Neural progenitor cell (in vitro differentiated cells): Measurements from ENCODE around the gene FAM83B. TPM values are rescaled to one million over a fixed set of nuclear protein-coding genes. Genes with fewer than 3 reads are reported as not detected.
"Not testable (repeated sequence)": the region's sequence is repeated elsewhere in the genome, so short reads cannot be mapped to it uniquely, and the experiment has no call there.

Source experiments
- DNase-seq: peaks from one replicate; pipeline ENCODE4 v3.0.0-alpha.2; 2016; ENCODE audit warnings: low spot score
- H2AFZ ChIP-seq: fragments of 200-600 bp; sonication (generic); replicated peaks from 2 replicates; pipeline ENCODE4 v1.6.1; 2016; ENCODE audit warnings: antibody characterized with exemption
- H3F3A ChIP-seq: fragments of 200-600 bp; sonication (generic); 2 replicates; pipeline ENCODE4 v1.6.1; 2016; ENCODE audit warnings: antibody characterized with exemption, low read depth
- H3K27ac ChIP-seq: fragments of 200-600 bp; sonication (generic); 2 replicates; pipeline ENCODE4 v1.5.1; 2016; ENCODE audit warnings: mild to moderate bottlenecking
- H3K27me3 ChIP-seq: fragments of 200-600 bp; sonication (generic); 2 replicates; pipeline ENCODE4 v1.6.1; 2016; ENCODE audit warnings: mild to moderate bottlenecking, moderate library complexity
- H3K36me3 ChIP-seq: fragments of 200-600 bp; sonication (generic); 2 replicates; pipeline ENCODE4 v1.5.1; 2016
- H3K4me1 ChIP-seq: fragments of 200-600 bp; sonication (generic); 2 replicates; pipeline ENCODE4 v1.6.1; 2016; ENCODE audit warnings: mixed run types
- H3K4me2 ChIP-seq: fragments of 200-600 bp; sonication (generic); 2 replicates; pipeline ENCODE4 v1.6.1; 2016
- H3K4me3 ChIP-seq: fragments of 200-600 bp; sonication (generic); 2 replicates; pipeline ENCODE4 v1.5.1; 2016
- H3K79me2 ChIP-seq: fragments of 200-600 bp; sonication (generic); 2 replicates; pipeline ENCODE4 v1.6.1; 2016; ENCODE audit warnings: low read depth
- H3K9ac ChIP-seq: fragments of 200-600 bp; sonication (generic); 2 replicates; pipeline ENCODE4 v1.6.1; 2016
- H3K9me3 ChIP-seq: fragments of 200-600 bp; sonication (generic); 2 replicates; pipeline ENCODE4 v1.5.1; 2016; ENCODE audit warnings: low read depth
- H4K20me1 ChIP-seq: fragments of 200-600 bp; sonication (generic); 2 replicates; pipeline ENCODE4 v1.6.1; 2016; ENCODE audit warnings: low read depth
- H3K27ac Mint-ChIP-seq: 3 replicates; pipeline ENCODE4 v1.8.0; 2021; ENCODE audit warnings: mixed read lengths
- H3K27me3 Mint-ChIP-seq: 2 replicates; pipeline ENCODE4 v1.8.0; 2022; ENCODE audit warnings: low read depth, mild to moderate bottlenecking, inconsistent platforms, moderate library complexity, mixed read lengths; ENCODE audit not compliant: insufficient read depth
- H3K36me3 Mint-ChIP-seq: 3 replicates; pipeline ENCODE4 v1.8.0; 2021; ENCODE audit warnings: mixed read lengths
- H3K4me1 Mint-ChIP-seq: 3 replicates; pipeline ENCODE4 v1.8.0; 2021; ENCODE audit warnings: mixed read lengths
- H3K4me3 Mint-ChIP-seq: 3 replicates; pipeline ENCODE4 v1.8.0; 2021; ENCODE audit warnings: mild to moderate bottlenecking, moderate library complexity, mixed read lengths
- H3K9me3 Mint-ChIP-seq: 3 replicates; pipeline ENCODE4 v1.8.0; 2020; ENCODE audit warnings: mixed read lengths
- EZH2 ChIP-seq: fragments of 200-600 bp; sonication (generic); IDR thresholded peaks from 2 replicates; pipeline ENCODE4 v1.6.1; 2017; ENCODE audit warnings: antibody characterized with exemption, mild to moderate bottlenecking, moderate library complexity
- EZH2phosphoT487 ChIP-seq: fragments of 200-600 bp; sonication (generic); IDR thresholded peaks from 2 replicates; pipeline ENCODE4 v1.6.1; 2017; ENCODE audit warnings: antibody characterized with exemption
- total RNA-seq: library from RNA; depleted of rRNA; stranded (reverse); fragments of >200 nt; gene quantifications from 2 replicates; pipeline ENCODE4 v1.2.3, GENCODE V29; 2015; ENCODE audit warnings: low replicate concordance
- TF ChIP-seq, protein P1 (sequence below): fragments of 200-600 bp; sonication (generic); IDR thresholded peaks from 2 replicates; pipeline ENCODE4 v1.5.1; 2017; ENCODE audit warnings: antibody characterized with exemption, mild to moderate bottlenecking

FAM83B gene
- total RNA-seq, 1 donor from 2014 or later = 5.3 TPM

- no peak for DNase-seq
- H3K27me3 Mint-ChIP-seq = no peaks in the 10 kb centered on the region
- no peaks in the 10 kb centered on the region for H3K4me1 Mint-ChIP-seq
- no peaks in the 10 kb centered on the region for H3K36me3 Mint-ChIP-seq
- no peak for TF ChIP-seq EZH2phosphoT487
- TF ChIP-seq EZH2 = no peak
- TF ChIP-seq, protein P1, sequence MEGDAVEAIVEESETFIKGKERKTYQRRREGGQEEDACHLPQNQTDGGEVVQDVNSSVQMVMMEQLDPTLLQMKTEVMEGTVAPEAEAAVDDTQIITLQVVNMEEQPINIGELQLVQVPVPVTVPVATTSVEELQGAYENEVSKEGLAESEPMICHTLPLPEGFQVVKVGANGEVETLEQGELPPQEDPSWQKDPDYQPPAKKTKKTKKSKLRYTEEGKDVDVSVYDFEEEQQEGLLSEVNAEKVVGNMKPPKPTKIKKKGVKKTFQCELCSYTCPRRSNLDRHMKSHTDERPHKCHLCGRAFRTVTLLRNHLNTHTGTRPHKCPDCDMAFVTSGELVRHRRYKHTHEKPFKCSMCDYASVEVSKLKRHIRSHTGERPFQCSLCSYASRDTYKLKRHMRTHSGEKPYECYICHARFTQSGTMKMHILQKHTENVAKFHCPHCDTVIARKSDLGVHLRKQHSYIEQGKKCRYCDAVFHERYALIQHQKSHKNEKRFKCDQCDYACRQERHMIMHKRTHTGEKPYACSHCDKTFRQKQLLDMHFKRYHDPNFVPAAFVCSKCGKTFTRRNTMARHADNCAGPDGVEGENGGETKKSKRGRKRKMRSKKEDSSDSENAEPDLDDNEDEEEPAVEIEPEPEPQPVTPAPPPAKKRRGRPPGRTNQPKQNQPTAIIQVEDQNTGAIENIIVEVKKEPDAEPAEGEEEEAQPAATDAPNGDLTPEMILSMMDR = no peak
- H3K4me1 ChIP-seq = no peaks in the 10 kb centered on the region
- no peak overlapping the region for H3K4me2 ChIP-seq
- peaks cover 3% of the 10 kb centered on the region for H3K9me3 Mint-ChIP-seq
- H3K9ac ChIP-seq = no peak overlapping the region
- no peaks in the 10 kb centered on the region for H3K79me2 ChIP-seq
- no peak overlapping the region for H3K27ac Mint-ChIP-seq
- H3K27me3 ChIP-seq = no peaks in the 10 kb centered on the region
- H4K20me1 ChIP-seq = no peaks in the 10 kb centered on the region
- H3K4me3 Mint-ChIP-seq = no peak overlapping the region
- H3K9me3 ChIP-seq = no peaks in the 10 kb centered on the region
- no peaks in the 10 kb centered on the region for H3K36me3 ChIP-seq
- H3K27ac ChIP-seq = no peak overlapping the region
- H3K4me3 ChIP-seq = no peak overlapping the region
- no peaks in the 10 kb centered on the region for H3F3A ChIP-seq
- peak overlapping the region; percentile 9 for H2AFZ ChIP-seq
Measured at GRCh38 chr6:54817236-54817635, 29.3 kb upstream of the FAM83B start.

DNA sequence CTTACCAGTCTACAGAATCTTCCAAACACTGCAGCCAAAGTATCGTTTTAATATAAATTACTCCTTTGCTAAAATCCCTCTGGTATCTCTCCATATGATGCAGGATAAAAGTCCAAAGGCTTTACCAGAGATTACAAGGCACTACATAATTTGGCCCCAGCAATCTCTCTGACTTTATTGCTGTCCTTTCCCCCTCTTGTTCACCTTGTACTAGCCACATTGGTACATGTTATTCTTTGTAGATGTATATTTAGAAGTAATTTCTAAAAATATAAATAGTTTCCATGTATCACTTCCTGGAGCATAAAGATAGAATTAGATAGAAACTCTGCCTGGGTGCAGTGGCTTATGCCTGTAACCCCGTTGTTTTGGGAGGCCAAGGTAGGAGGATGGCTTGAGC lies 28.7 kb upstream of the FAM83B start:
- DNase-seq = no peak
- Histone ChIP-seq H3K4me2 (no peak overlapping the region), H3K4me1 (no peaks in the 10 kb centered on the region), H3K9me3 (no peaks in the 10 kb centered on the region), H3K27me3 (no peaks in the 10 kb centered on the region), H3K36me3 (no peaks in the 10 kb centered on the region), H3K4me3 (no peak overlapping the region), H3F3A (no peaks in the 10 kb centered on the region), H3K9ac (no peak overlapping the region), H2AFZ (peak overlapping the region; percentile 9), H4K20me1 (no peaks in the 10 kb centered on the region), H3K79me2 (no peaks in the 10 kb centered on the region), H3K27ac (no peak overlapping the region)
- TF ChIP-seq, protein P1 = no peak
- TF ChIP-seq EZH2phosphoT487 = no peak
- no peak for TF ChIP-seq EZH2
- Mint-ChIP-seq H3K9me3 (no peaks in the 10 kb centered on the region), H3K27me3 (no peaks in the 10 kb centered on the region), H3K36me3 (no peaks in the 10 kb centered on the region), H3K27ac (no peak overlapping the region), H3K4me1 (no peaks in the 10 kb centered on the region), H3K4me3 (no peak overlapping the region)

GRCh38 chr6:54824225-54824624 lies 22.3 kb upstream of the FAM83B start:
- H3K27me3 Mint-ChIP-seq, H3K27ac Mint-ChIP-seq: not testable (repeated sequence)

GRCh38 chr6:54827010-54827409 lies 19.6 kb upstream of the FAM83B start:
- no peak for DNase-seq
- no peaks in the 10 kb centered on the region for H3F3A ChIP-seq
- H3K9ac ChIP-seq = no peak overlapping the region
- H3K4me3 ChIP-seq = no peak overlapping the region
- Mint-ChIP-seq H3K4me3 (no peak overlapping the region), H3K9me3 (peaks cover 2% of the 10 kb centered on the region), H3K36me3 (no peaks in the 10 kb centered on the region), H3K27me3 (no peaks in the 10 kb centered on the region), H3K4me1 (no peaks in the 10 kb centered on the region), H3K27ac (no peak overlapping the region)
- no peaks in the 10 kb centered on the region for H3K27me3 ChIP-seq
- H2AFZ ChIP-seq = no peak overlapping the region
- no peak overlapping the region for H3K27ac ChIP-seq
- H3K9me3 ChIP-seq = no peaks in the 10 kb centered on the region
- TF ChIP-seq, protein P1 = no peak
- TF ChIP-seq EZH2 = no peak
- no peak for TF ChIP-seq EZH2phosphoT487
- no peaks in the 10 kb centered on the region for H3K4me1 ChIP-seq
- H3K4me2 ChIP-seq = no peak overlapping the region
- no peaks in the 10 kb centered on the region for H4K20me1 ChIP-seq
- H3K36me3 ChIP-seq = no peaks in the 10 kb centered on the region
- H3K79me2 ChIP-seq = no peaks in the 10 kb centered on the region

More at GRCh38 chr6:54824225-54824624, 22.3 kb upstream of the FAM83B start:
- DNase-seq, H3K9me3 Mint-ChIP-seq, H3K79me2 ChIP-seq, H3K4me2 ChIP-seq, H3K9me3 ChIP-seq, H3K27ac ChIP-seq, H3K4me1 Mint-ChIP-seq, H3K4me3 ChIP-seq, H3F3A ChIP-seq, H3K4me1 ChIP-seq, H3K36me3 ChIP-seq, H2AFZ ChIP-seq, H3K9ac ChIP-seq, H3K27me3 ChIP-seq, H3K4me3 Mint-ChIP-seq, H4K20me1 ChIP-seq, H3K36me3 Mint-ChIP-seq: not testable (repeated sequence)
